Small intestine (tissue), 7 donors: ENCODE data around the gene ALDH3A1. TPM values are rescaled to one million over a fixed set of nuclear protein-coding genes. Genes with fewer than 3 reads are reported as not detected.
A peak's percentile ranks its signal among the peaks of the same experiment; 100 is the strongest.

Experiments
- DNase-seq, 2 donors: peaks; one replicate each; pipeline versions ENCODE4 v3.0.0 to v3.0.0-alpha.2; 2013
- FAIRE-seq: peaks from 2 replicates; lab custom pipeline; 2012; peaks lifted over from hg19 to GRCh38; lab: Jason Lieb, UNC
- H3K27ac ChIP-seq, 3 donors: one replicate each; pipeline ENCODE4 v1.5.1; 2013; ENCODE audit warnings: low read length in 2 of 3, mild to moderate bottlenecking in 2 of 3, control low read depth in 1 of 3, inconsistent platforms in 1 of 3, low read depth in 1 of 3, moderate library complexity in 1 of 3
- H3K27me3 ChIP-seq, 3 donors: one replicate each; pipeline ENCODE4 v1.6.1; 2013; ENCODE audit warnings: low read length in 3 of 3, inconsistent platforms in 1 of 3; ENCODE audit not compliant: control insufficient read depth in 3 of 3, insufficient read depth in 3 of 3
- H3K36me3 ChIP-seq, 3 donors: one replicate each; pipeline ENCODE4 v1.6.1; 2013; ENCODE audit warnings: low read length in 3 of 3, inconsistent platforms in 1 of 3, low read depth in 1 of 3, mild to moderate bottlenecking in 1 of 3, moderate library complexity in 1 of 3; ENCODE audit not compliant: control insufficient read depth in 3 of 3, insufficient read depth in 2 of 3
- H3K4me1 ChIP-seq, 3 donors: one replicate each; pipeline ENCODE4 v1.6.1; 2013; ENCODE audit warnings: low read length in 2 of 3, inconsistent platforms in 1 of 3, low read depth in 1 of 3, mild to moderate bottlenecking in 1 of 3, moderate library complexity in 1 of 3; ENCODE audit not compliant: control insufficient read depth in 3 of 3, insufficient read depth in 2 of 3
- H3K4me3 ChIP-seq, 3 donors: one replicate each; pipeline ENCODE4 v1.5.1; 2013; ENCODE audit warnings: low read length in 3 of 3, control low read depth in 1 of 3, inconsistent platforms in 1 of 3, low read depth in 1 of 3, mild to moderate bottlenecking in 1 of 3, moderate library complexity in 1 of 3
- H3K9me3 ChIP-seq, 2 donors: one replicate each; pipeline ENCODE4 v1.6.1; 2013; ENCODE audit warnings: low read depth in 1 of 2, low read length in 1 of 2; ENCODE audit not compliant: control insufficient read depth in 2 of 2, insufficient read depth in 1 of 2
- WGBS, 3 donors: extraction: QIAGEN DNeasy Blood & Tissue Kit; methylation state at CpG; one replicate each; pipeline ENCODE4 v1.1.7; 2013; 5-methylcytosine and 5-hydroxymethylcytosine counted together
- polyA plus RNA-seq, 4 donors: library from polyadenylated mRNA; stranded (reverse) in 3 of 4; unstranded in 1 of 4; fragments of 200-250 nt in 3 of 4; fragments of 120-200 nt in 1 of 4; gene quantifications; one replicate each; pipeline versions ENCODE4 v1.2.1 to v1.2.3, GENCODE V29; 2013
- donor health status: healthy with polysubstance abuse.
- donor health status: control.
- donor health status: control.
- donor health status: Bipolar disorder and iron deficiency.
- donor health status: healthy.

The ALDH3A1 gene
- polyA plus RNA-seq, 4 donors = 0.92 to 5.8 (median 3.1) TPM

- no peak overlapping the region for H3K27ac ChIP-seq
- H3K4me3 ChIP-seq = no peak overlapping the region
- H3K27me3 ChIP-seq = no peaks in the 10 kb centered on the region
- 85 to 91% (median 89%) methylated on average over 6 of the region's 6 CpGs for WGBS, 3 donors
- DNase-seq = no peak
- FAIRE-seq = no peak
- H3K36me3 ChIP-seq = no peaks in the 10 kb centered on the region
- H3K4me1 ChIP-seq = peaks cover 0 to 9% (median 0%) of the 10 kb centered on the region in 3 donors
- no peaks in the 10 kb centered on the region for H3K9me3 ChIP-seq
Observed at GRCh38 chr17:19755392-19755791, 7.3 kb upstream of the ALDH3A1 start.

DNA sequence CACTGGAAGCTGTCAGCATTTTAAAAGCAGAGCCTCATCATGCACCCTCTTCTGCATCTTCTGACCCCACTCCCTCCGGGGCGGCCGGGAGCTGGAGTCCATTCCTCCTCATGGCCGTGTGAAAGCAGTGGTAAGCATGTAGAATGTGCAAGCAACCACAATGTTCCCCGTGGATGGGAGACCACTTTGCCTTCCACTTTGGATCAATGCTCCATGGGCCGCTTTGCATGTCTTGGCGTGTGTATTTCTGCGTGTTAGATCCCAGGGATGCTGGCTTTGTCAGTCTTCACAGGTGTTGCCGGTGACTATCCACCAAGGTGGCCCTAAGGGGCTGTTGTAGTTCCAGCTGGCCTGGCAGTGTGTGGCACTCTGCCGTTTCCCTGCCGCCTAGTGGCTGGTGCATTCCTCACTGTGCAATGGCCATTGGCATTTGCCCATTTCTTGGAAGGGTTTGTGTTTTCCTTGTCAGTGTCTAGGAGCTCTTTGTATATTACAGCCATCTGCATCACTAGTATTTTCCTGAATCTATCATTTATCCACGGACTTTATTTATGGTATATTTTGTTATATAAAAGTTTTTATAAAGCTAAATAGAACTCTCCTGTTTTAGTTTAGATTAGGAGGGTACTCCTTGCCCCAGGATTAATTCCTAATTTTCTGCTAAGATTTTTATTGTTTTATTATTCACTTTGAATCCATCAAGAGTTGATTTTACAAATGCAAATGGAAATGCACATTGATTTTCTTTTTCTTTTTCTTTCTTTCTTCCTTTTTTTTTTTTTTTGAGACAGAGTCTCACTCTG lies 5.8 kb upstream of the ALDH3A1 start:
- no peaks in the 10 kb centered on the region for H3K27me3 ChIP-seq
- 69 to 79% (median 70%) methylated on average over 12 of the region's 12 CpGs for WGBS, 3 donors
- H3K4me1 ChIP-seq = peaks cover 0 to 9% (median 0%) of the 10 kb centered on the region in 3 donors
- no peak overlapping the region for H3K27ac ChIP-seq
- H3K36me3 ChIP-seq = no peaks in the 10 kb centered on the region
- H3K4me3 ChIP-seq = no peak overlapping the region
- peak in 1 of 2 donors; percentile 54 for DNase-seq
- H3K9me3 ChIP-seq = no peaks in the 10 kb centered on the region
- FAIRE-seq = no peak

DNA sequence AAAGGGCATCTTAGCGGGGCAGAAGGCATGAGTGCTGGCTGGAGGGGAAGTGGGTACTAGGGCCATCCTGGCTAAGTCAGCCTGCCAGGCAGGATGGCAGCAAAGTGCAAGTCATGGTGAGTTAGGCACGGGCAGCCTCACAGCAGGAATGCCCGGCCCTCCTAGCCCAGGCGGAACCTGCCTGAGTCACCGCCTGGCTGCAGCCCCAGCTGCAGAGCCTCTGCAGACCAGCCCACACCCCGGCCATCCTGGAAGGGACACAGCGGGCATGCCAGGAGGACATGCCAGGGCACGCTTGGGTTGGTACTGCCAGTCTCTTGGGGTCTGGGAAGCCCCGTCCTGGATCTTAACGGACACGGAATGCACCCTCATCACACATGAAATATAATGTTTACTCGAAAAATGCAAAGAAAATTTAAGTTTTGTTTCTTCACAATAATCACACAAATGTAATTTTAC lies 5.0 kb upstream of the ALDH3A1 start:
- DNase-seq (peak in 1 of 2 donors; percentile 91), FAIRE-seq (no peak)
- 34 to 60% (median 35%) methylated on average over 12 of the region's 12 CpGs for WGBS, 3 donors
- H3K27ac ChIP-seq = peak overlapping the region in 1 of 3 donors; percentile 30
- no peaks in the 10 kb centered on the region for H3K9me3 ChIP-seq
- H3K4me3 ChIP-seq = no peak overlapping the region
- H3K27me3 ChIP-seq = peaks cover 0 to 3% (median 0%) of the 10 kb centered on the region in 3 donors
- peaks cover 0 to 15% (median 0%) of the 10 kb centered on the region in 3 donors for H3K4me1 ChIP-seq
- no peaks in the 10 kb centered on the region for H3K36me3 ChIP-seq

DNA sequence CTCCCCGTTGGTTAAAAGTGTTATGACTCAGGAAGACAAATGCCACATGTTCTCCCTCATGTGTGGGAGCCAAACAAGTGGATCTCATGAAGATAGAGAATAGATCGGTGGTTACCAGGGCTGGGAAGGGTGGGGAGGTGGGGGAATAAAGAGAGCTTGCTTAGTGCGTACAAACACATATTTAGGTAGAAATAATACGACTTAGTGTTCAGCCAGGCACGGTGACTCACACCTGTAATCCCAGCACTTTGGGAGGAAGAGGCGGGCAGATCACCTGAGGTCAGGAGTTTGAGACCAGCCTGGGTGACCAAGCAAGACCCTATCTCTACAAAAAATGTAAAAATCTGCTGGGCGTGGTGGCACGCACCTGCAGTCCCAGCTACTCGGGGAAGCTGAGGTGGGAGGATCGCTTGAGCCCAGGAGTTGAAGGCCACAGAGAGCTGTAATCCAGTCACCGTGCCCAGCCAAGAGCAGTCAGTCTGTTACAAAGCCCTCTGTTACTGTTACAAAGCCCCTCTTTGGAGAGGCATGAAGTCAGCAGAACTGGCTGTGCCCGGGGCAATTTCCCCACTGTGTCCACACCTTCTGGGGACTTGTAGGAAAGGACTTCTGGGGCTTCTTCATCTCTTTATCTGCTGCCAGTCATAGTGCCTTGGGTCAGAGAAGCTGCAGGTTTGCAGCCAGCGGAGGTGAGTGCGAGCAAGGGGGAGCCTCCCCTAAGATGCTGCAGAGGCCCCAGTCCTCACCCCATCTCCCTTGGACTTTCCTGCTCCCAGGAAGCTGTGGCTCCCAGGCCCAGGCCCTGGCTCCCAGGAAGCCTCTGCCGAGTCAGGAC lies 4.3 kb upstream of the ALDH3A1 start:
- H3K27me3 ChIP-seq = peaks cover 0 to 4% (median 0%) of the 10 kb centered on the region in 3 donors
- WGBS, 3 donors = 71 to 82% (median 78%) methylated on average over 15 of the region's 15 CpGs
- no peaks in the 10 kb centered on the region for H3K36me3 ChIP-seq
- FAIRE-seq (no peak), DNase-seq (no peak)
- H3K4me3 ChIP-seq = no peak overlapping the region
- peak overlapping the region in 1 of 3 donors; percentile 30 for H3K27ac ChIP-seq
- no peaks in the 10 kb centered on the region for H3K9me3 ChIP-seq
- peaks cover 0 to 18% (median 0%) of the 10 kb centered on the region in 3 donors for H3K4me1 ChIP-seq

- Histone ChIP-seq H3K4me3 (no peak overlapping the region), H3K36me3 (no peaks in the 10 kb centered on the region), H3K27ac (no peak overlapping the region), H3K27me3 (peaks cover 0 to 4% (median 0%) of the 10 kb centered on the region in 3 donors), H3K4me1 (peaks cover 0 to 10% (median 0%) of the 10 kb centered on the region in 3 donors), H3K9me3 (no peaks in the 10 kb centered on the region)
- WGBS, 3 donors = 93 to 97% (median 93%) methylated on average over 3 of the region's 3 CpGs
- no peak for DNase-seq
- FAIRE-seq = no peak
Observed at GRCh38 chr17:19750835-19751234, 2.7 kb upstream of the ALDH3A1 start.

GRCh38 chr17:19750020-19750572 lies 2.0 kb upstream of the ALDH3A1 start:
- WGBS, 3 donors = 87 to 90% (median 89%) methylated on average over 9 of the region's 9 CpGs
- no peak for FAIRE-seq
- Histone ChIP-seq H3K9me3 (no peaks in the 10 kb centered on the region), H3K27ac (no peak overlapping the region), H3K27me3 (peaks cover 0 to 4% (median 0%) of the 10 kb centered on the region in 3 donors), H3K4me1 (peaks cover 0 to 17% (median 0%) of the 10 kb centered on the region in 3 donors), H3K4me3 (no peak overlapping the region), H3K36me3 (no peaks in the 10 kb centered on the region)
- DNase-seq = no peak

- no peak overlapping the region for H3K27ac ChIP-seq
- no peak for FAIRE-seq
- 59 to 76% (median 60%) methylated on average over 13 of the region's 13 CpGs for WGBS, 3 donors
Observed at GRCh38 chr17:19748807-19749193, 702 bp upstream of the ALDH3A1 start.

GRCh38 chr17:19747159-19747719 lies 859 bp downstream of the ALDH3A1 start:
- no peaks in the 10 kb centered on the region for H3K9me3 ChIP-seq
- WGBS, 3 donors = 78 to 93% (median 91%) methylated on average over 11 to 13 of the region's 13 CpGs
- H3K4me3 ChIP-seq = no peak overlapping the region
- H3K36me3 ChIP-seq = no peaks in the 10 kb centered on the region
- peaks cover 0 to 4% (median 0%) of the 10 kb centered on the region in 3 donors for H3K27me3 ChIP-seq
- no peak overlapping the region for H3K27ac ChIP-seq
- H3K4me1 ChIP-seq = peaks cover 0 to 22% (median 0%) of the 10 kb centered on the region in 3 donors
- FAIRE-seq (no peak), DNase-seq (no peak)

More at GRCh38 chr17:19748807-19749193, 702 bp upstream of the ALDH3A1 start:
- no peaks in the 10 kb centered on the region for H3K9me3 ChIP-seq
- DNase-seq = no peak
- peaks cover 0 to 4% (median 0%) of the 10 kb centered on the region in 3 donors for H3K27me3 ChIP-seq
- H3K4me1 ChIP-seq = peaks cover 0 to 22% (median 0%) of the 10 kb centered on the region in 3 donors
- no peaks in the 10 kb centered on the region for H3K36me3 ChIP-seq
- H3K4me3 ChIP-seq = no peak overlapping the region
